T47D (cell line): ENCODE measurements around the gene IZUMO4.

Experiments used
- DNase-seq, 2 experiments: peaks; one replicate each; pipeline versions ENCODE4 v3.0.0 to v3.0.0-alpha.2; 2011 to 2012; ENCODE audit warnings: low read depth in 1 of 2, low spot score in 1 of 2
- JUND ChIP-seq: IDR thresholded peaks from 2 replicates; pipeline ENCODE4 v1.6.1; 2012; ENCODE audit warnings: low read depth
- in situ Hi-C: cut with HindIII; loops from 2 replicates; pipeline ENCODE4 v1.10.0; 2016; ENCODE audit warnings: low sequenced_read_pairs, low pct_unique_long_range_greater_than_20kb

Gene IZUMO4, protein sequence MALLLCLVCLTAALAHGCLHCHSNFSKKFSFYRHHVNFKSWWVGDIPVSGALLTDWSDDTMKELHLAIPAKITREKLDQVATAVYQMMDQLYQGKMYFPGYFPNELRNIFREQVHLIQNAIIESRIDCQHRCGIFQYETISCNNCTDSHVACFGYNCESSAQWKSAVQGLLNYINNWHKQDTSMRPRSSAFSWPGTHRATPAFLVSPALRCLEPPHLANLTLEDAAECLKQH

GRCh38 chr19:2096480-2097202 lies at the start of gene IZUMO4:
TSS of gene IZUMO4 (plus strand) at chr19:2096915. CDS start at chr19:2096946, 31 bp downstream.
- DNase-seq, result peak; percentile 94
- no peak for TF ChIP-seq JUND
- in situ Hi-C loops, result no loop called here

DNA sequence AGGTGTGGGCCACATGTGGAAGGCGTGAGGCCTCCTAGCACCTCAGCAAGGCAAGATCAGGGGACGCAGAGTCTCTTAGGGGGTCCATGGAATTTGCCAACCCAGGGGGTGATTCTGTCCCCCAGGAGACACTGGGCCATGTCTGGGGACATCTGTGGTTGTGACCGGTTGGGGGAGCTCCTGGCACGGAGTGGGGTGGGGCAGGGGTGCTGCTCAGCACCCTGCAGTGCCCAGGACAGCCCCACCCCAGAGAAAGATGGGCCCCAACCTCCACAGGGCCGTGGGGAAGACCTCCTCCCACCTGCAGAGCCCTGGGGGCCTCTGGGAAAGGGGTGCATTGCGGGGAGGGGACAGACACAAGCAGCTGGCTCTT lies 49.7 kb upstream of the IZUMO4 start:
- DNase-seq, result no peak
- TF ChIP-seq JUND, result no peak
- in situ Hi-C loops, result no loop called here

DNA sequence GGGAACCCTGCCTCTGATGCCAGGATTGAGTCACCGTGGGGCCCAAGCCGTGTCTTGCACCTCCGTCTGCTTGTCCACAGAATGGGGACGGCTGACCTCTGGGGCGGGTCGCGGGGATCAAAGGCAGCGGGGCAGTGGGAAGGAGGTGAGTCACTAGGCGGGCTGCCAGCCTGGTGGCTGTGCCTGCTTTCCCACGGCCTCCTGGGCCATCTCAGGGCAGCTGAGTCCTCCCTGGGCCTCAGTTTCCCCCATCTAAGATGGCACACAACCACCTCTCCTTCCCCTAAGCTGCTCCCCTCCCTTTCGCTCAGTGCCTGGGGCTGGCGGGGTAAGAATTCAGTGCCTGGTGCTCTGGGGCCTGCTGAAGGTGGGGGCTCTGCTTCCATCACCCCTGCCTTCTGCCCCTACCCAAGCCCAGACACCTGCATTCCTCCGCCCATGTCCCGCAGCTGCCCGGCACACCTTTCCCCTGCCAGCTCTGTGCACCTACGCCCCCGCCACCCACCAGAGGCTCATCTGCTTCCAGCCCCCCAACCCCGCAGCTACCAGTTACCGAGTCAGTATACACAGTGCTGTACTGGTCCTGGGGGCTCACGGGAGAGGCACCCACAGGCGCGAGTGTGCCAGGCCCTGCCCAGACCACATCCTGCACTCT lies 49.1 kb upstream of the IZUMO4 start:
- in situ Hi-C loops, result no loop called here
- TF ChIP-seq JUND, result no peak
- DNase-seq, result no peak

- DNase-seq, result no peak
- in situ Hi-C loops, result no loop called here
- no peak for TF ChIP-seq JUND
Observed at GRCh38 chr19:2048104-2048958, 48.4 kb upstream of the IZUMO4 start.

DNA sequence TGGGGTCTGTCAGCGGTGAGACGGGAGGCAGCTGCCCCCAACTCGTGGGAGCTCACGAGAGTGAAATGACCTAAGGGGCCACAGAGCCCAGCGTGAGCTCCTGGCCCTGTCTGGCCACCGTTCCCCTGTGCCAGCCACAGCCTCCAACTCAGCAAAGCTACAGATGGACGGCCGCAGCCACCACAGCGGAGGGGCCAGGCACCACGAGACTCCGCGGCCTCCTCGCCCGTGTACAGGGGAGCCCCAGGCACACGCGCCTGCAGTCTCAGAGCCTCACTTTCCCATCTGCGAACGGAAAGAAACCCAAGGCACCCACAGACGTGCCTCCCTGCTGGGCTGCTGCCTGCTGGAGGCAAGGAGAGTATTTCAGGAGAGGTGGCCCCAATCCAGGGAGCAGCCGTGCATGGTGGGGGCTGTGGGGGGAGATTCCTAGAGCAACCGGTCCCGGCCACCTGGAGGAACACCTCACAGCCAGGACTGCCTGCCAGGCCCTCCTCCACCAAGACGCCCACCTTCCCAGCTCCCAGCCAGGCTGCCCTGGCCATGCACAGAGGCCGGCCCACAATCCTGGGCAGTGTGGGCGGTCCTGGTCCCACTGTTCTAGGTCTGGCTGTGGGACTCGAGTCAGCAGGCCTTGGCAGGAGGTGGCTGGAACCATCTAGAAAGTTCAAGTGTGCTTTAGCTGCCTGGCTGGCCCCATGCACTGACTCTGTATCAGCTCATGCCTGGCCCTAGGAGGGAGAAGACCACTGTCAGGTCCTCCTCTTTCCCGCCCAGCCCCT lies 47.6 kb upstream of the IZUMO4 start:
- no peak for DNase-seq
- TF ChIP-seq JUND, result no peak
- in situ Hi-C loops, result no loop called here

DNA sequence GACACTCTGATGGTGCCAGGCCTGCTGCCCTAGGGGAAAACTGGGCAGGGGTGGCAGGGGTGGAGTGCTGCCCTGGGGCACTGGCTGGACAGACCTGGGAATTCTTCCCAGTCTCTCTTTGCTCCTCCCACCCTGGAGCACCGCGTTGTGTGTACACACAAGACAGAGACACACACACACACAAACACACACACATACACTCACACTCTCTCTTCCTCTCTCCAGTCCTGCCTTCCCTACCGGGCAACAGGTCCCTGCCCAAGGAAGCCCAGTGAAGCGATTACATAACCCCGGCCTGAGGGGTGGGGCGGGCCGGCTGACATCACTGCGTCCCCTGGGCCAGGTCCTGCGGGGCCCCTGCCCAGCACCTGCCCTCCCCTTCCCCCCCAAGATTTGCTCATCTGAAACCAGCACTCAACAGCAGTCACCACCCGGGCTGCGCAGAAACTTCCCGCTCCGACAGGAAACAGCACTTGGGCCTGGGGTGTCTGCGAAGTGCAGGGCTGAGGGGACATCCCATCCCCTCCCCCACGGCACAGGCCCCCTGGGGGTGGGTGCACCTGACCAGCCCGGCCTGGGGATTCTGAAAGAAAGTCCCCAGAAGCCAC lies 46.9 kb upstream of the IZUMO4 start:
- peak; percentile 43 to 76 for DNase-seq
- TF ChIP-seq JUND, result no peak
- in situ Hi-C loops, result no loop called here

GRCh38 chr19:2050349-2050990 lies 46.2 kb upstream of the IZUMO4 start:
- no peak for DNase-seq
- in situ Hi-C loops, result no loop called here
- TF ChIP-seq JUND, result no peak

DNA sequence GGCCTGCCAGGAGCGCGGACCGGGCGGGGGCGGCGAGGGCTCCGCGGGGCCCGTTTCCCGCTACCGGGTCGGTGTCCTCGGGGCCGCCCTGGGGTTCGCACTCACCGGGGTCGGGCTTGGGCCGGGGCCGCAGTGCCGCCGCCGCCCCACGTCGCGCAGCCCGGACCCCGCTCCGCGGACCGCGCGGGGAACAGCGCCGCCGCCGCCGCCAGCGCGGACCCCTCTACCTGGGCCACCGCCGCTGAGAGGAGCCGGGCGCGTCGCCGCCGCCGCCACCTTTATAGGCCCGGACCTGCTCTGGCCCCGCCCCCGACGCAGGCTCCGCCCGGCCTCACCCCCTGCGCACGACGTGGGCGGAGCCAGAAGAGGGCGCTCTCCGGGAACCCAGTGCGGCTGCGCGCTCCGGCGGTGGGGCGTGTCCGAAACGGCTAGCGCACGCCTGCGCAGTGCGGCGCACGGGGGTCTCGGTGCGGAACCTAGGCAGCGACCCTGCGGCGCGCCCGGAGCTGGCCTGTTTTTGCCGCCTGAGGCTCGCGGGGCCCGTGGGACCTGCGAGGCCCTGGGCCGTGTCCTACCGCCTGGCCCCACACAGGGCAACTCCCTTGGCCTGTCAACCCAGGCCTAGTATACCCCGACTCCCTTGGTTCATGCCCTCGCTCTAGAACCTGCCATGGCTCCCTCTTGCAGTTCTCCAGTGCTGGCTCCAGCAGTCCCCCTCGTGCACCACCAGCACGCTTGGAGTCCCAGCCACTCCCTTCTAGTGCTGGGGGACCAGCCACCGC lies 45.5 kb upstream of the IZUMO4 start, which contains the start of gene MKNK2:
Gene MKNK2 (minus strand): TSS at position 254 of the 782 bp plus-strand sequence. CDS start 393 bp downstream, outside the sequence.
- in situ Hi-C loops, result no loop called here
- DNase-seq, result peak; percentile 71 to 85
- no peak for TF ChIP-seq JUND

DNA sequence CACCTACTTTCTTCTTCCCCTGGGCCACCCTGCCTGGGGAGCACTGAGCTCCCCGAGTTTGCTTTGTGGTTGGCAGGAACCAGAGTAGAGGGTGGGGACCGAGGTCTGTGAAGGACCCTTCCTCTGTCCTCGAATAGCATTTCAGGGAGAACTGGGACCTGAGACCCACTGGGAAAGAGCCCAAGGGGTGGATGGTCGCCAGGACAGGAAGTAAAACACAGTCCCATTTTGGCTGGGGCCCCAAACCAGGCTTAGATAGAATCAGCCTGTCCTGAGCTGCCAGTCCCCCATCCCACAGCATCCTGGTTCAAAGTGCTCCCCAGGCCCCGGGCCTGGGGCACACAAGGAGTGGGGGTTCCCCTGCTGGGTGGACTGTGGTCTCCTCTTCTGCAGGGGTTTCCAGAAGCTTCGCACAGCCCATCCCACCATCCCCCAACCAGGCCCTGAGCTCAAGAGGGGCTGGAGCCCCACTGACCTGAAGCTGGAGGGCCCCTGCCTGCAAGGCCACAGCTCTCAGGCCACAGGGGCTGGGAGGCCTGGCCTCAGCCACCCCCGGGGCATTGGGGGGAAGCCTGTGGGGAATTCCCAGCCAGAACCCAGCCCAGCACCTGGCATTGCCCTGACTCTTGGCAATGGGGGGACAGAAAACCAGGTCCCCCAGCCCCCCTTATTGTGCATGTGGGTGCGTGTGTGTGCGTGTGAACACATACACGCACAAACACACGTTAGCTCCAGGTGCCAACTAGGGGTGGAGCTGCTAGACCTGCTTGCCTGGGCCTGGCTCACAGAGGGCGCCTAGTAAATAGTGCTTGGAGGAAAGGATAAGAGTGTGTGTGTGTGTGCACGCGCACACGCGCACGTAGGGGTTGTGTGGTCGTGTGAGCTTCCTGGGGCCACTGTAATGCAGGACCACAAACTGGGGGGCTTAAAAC lies 44.7 kb upstream of the IZUMO4 start:
- TF ChIP-seq JUND, result no peak
- DNase-seq, result peak in 1 of 2 experiments; percentile 80
- in situ Hi-C loops, result no loop called here
